Esophagus muscularis mucosa (tissue), 4 donors: ENCODE data around the gene NDUFS3.
"Not testable (repeated sequence)": the region's sequence is repeated elsewhere in the genome, so short reads cannot be mapped to it uniquely, and the experiment has no call there.

Source experiments
- CTCF ChIP-seq, 3 experiments: fragments of 200-600 bp in 2 of 3; fragments of 450-650 bp in 1 of 3; sonication (generic) in 2 of 3; IDR thresholded peaks; one replicate each; pipeline ENCODE4 v1.5.1; 2017 to 2019; ENCODE audit warnings: antibody characterized with exemption in 3 of 3, mild to moderate bottlenecking in 2 of 3, moderate library complexity in 1 of 3
- EP300 ChIP-seq: sonication (generic); formaldehyde crosslinking; IDR thresholded peaks from one replicate; pipeline ENCODE4 v1.6.1; 2017; ENCODE audit warnings: antibody characterized with exemption
- POLR2A ChIP-seq: fragments of 450-650 bp; IDR thresholded peaks from one replicate; pipeline ENCODE4 v1.6.1; 2017; ENCODE audit warnings: antibody characterized with exemption, moderate library complexity, mild to moderate bottlenecking, low read depth
- POLR2AphosphoS5 ChIP-seq, 2 donors: sonication (generic); formaldehyde crosslinking; IDR thresholded peaks; one replicate each; pipeline ENCODE4 v1.6.1; 2017; ENCODE audit warnings: antibody characterized with exemption in 2 of 2

GRCh38 chr11:47562393-47562792 is 16.5 kb upstream of the NDUFS3 start:
- TF ChIP-seq POLR2A; CTCF (IDR thresholded peaks at IDR 0.05); EP300; POLR2AphosphoS5 (IDR thresholded peaks at IDR 0.05): not testable (repeated sequence)
